ENCODE data around the gene SYNM.

GRCh38 chr15:99140590-99140989, 35.7 kb downstream of the SYNM start:
- TF ChIP-seq EZH2phosphoT487 (IDR thresholded peaks at IDR 0.05; ENCODE audit: borderline replicate concordance, low read length): no peak
- TF ChIP-seq CTCF (IDR thresholded peaks at IDR 0.05; ENCODE audit: low read depth, low read length, poor library complexity, severe bottlenecking): no peak
